Measurements from ENCODE around the gene CCDC141. TPM values are rescaled to one million over a fixed set of nuclear protein-coding genes. Genes with fewer than 3 reads are reported as not detected.

Gene CCDC141
- total and polyA plus RNA-seq, 2 experiments from 2014 or later, result 3.0 to 7.2 TPM

DNA sequence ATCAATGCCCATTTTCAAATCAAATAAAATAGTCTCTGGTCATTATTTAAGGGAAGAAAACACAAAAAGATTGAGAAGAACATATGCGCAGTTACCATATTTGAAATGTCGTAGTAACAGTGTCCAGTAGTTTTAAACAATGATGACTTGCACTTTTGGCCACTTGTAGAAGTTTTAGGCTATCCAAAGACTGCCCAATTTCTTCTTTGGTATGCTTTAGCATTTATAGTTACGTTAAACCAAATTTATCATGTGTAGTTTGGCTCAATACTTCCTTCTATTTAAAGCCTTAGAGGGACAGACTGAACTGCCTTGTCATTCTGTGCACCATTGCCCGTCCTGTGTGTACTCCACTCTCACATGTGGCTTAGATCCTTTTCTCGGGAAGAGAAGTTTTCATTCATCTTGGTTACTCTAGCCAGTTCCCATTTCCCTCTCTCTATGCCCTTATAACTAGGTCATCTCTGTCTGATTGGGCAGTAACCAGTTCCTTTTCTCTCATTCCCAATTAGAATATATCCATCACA is 157.9 kb downstream of the CCDC141 start:
- Histone ChIP-seq H3K4me1 (ENCODE audit: insufficient read depth) (no peaks in the 10 kb centered on the region), H3K4me3 (no peak overlapping the region), H2AFZ (no peak overlapping the region), H3K36me3 (replicated peaks; ENCODE audit: insufficient read depth, low read depth) (no peaks in the 10 kb centered on the region), H3K79me2 (no peaks in the 10 kb centered on the region), H3K9me3 (ENCODE audit: low read depth) (no peaks in the 10 kb centered on the region), H3K4me2 (no peak overlapping the region), H3K27me3 (no peaks in the 10 kb centered on the region), H4K20me1 (ENCODE audit: insufficient read depth, poor library complexity, severe bottlenecking) (no peaks in the 10 kb centered on the region), H3K9me2 (replicated peaks; ENCODE audit: insufficient read depth) (no peaks in the 10 kb centered on the region), H3K27ac (no peak overlapping the region)
- no peak for DNase-seq (ENCODE audit: low spot score)
- 81% methylated on average over 5 of the region's 5 CpGs for WGBS (ENCODE audit: low lambda C conversion rate, missing lambda C conversion rate)
- TF ChIP-seq CTCF (IDR thresholded peaks at IDR 0.05; ENCODE audit: poor library complexity) (no peak), EZH2 (IDR thresholded peaks at IDR 0.05; ENCODE audit: borderline replicate concordance) (no peak), EZH2phosphoT487 (IDR thresholded peaks at IDR 0.05; ENCODE audit: low read depth, severe bottlenecking, unreplicated experiment) (no peak)

DNA sequence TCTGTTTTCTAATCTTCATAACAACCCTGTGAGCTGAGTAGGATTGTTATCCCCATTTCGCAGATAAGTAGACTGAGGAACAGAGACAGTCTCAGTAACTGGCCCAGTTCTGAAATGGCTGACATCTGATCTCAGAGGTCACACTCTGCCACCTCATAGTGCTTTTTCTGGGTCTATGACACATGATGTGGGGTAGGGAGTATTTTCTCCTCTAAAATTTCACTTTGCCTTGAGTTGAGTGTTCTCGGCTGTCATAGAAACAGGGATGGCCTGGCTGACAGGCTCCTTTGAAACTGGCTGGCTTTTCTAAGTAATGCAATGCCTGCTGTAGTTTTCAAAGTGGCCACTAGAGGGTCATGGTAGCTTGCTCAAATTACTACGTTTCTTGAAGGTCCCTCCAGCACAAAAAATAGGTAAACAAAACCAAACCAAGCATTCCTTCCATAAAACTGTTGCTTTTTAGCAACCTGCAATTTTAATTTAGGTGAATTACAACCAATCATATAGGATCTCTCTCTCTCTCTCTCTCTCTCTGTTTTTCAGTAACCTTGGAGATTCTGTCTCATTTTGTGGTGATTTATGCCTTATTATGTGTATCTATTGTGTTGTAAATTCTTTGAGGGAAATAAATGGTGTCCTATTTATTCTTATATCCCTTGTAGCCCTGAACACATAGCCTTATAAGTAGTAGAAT is 158.5 kb downstream of the CCDC141 start:
- H3K27ac ChIP-seq, result no peak overlapping the region
- H4K20me1 ChIP-seq (ENCODE audit: insufficient read depth, poor library complexity, severe bottlenecking), result no peaks in the 10 kb centered on the region
- TF ChIP-seq CTCF (IDR thresholded peaks at IDR 0.05; ENCODE audit: poor library complexity) (peak; percentile 85), EZH2phosphoT487 (IDR thresholded peaks at IDR 0.05; ENCODE audit: low read depth, severe bottlenecking, unreplicated experiment) (no peak), EZH2 (IDR thresholded peaks at IDR 0.05; ENCODE audit: borderline replicate concordance) (no peak)
- no peaks in the 10 kb centered on the region for H3K36me3 ChIP-seq (replicated peaks; ENCODE audit: insufficient read depth, low read depth)
- no peaks in the 10 kb centered on the region for H3K27me3 ChIP-seq
- H3K9me3 ChIP-seq (ENCODE audit: low read depth), result no peaks in the 10 kb centered on the region
- no peak overlapping the region for H2AFZ ChIP-seq
- no peaks in the 10 kb centered on the region for H3K9me2 ChIP-seq (replicated peaks; ENCODE audit: insufficient read depth)
- WGBS (ENCODE audit: low lambda C conversion rate, missing lambda C conversion rate), result 40% methylated on average over 3 of the region's 3 CpGs
- H3K4me2 ChIP-seq, result no peak overlapping the region
- H3K4me1 ChIP-seq (ENCODE audit: insufficient read depth), result no peaks in the 10 kb centered on the region
- no peak overlapping the region for H3K4me3 ChIP-seq
- H3K79me2 ChIP-seq, result no peaks in the 10 kb centered on the region
- peak; percentile 88 for DNase-seq (ENCODE audit: low spot score)

- no peak overlapping the region for H2AFZ ChIP-seq
- TF ChIP-seq EZH2 (IDR thresholded peaks at IDR 0.05; ENCODE audit: borderline replicate concordance), result no peak
- TF ChIP-seq CTCF (IDR thresholded peaks at IDR 0.05; ENCODE audit: poor library complexity), result no peak
- TF ChIP-seq EZH2phosphoT487 (IDR thresholded peaks at IDR 0.05; ENCODE audit: low read depth, severe bottlenecking, unreplicated experiment), result no peak
- no peaks in the 10 kb centered on the region for H3K4me1 ChIP-seq (ENCODE audit: insufficient read depth)
- no peaks in the 10 kb centered on the region for H3K79me2 ChIP-seq
- no peak overlapping the region for H3K27ac ChIP-seq
- H4K20me1 ChIP-seq (ENCODE audit: insufficient read depth, poor library complexity, severe bottlenecking), result no peaks in the 10 kb centered on the region
- WGBS (ENCODE audit: low lambda C conversion rate, missing lambda C conversion rate), result 84% methylated on average over 3 of the region's 3 CpGs
- DNase-seq (ENCODE audit: low spot score), result no peak
- no peaks in the 10 kb centered on the region for H3K36me3 ChIP-seq (replicated peaks; ENCODE audit: insufficient read depth, low read depth)
- H3K4me3 ChIP-seq, result no peak overlapping the region
- H3K9me3 ChIP-seq (ENCODE audit: low read depth), result no peaks in the 10 kb centered on the region
- no peaks in the 10 kb centered on the region for H3K27me3 ChIP-seq
- H3K4me2 ChIP-seq, result no peak overlapping the region
- H3K9me2 ChIP-seq (replicated peaks; ENCODE audit: insufficient read depth), result no peaks in the 10 kb centered on the region
Measured at GRCh38 chr2:178886006-178886405, 163.9 kb downstream of the CCDC141 start.

All from hepatocyte (in vitro differentiated cells).